ENCODE data around the gene THSD7B. TPM values are rescaled to one million over a fixed set of nuclear protein-coding genes. Genes with fewer than 3 reads are reported as not detected.

Gene THSD7B
- total and polyA plus RNA-seq, 10 of the 15 experiments (the other 5 are each of a cell fraction or from before 2014, with no cell fraction given): 0.03 to 0.56 (median 0.28) TPM

DNA sequence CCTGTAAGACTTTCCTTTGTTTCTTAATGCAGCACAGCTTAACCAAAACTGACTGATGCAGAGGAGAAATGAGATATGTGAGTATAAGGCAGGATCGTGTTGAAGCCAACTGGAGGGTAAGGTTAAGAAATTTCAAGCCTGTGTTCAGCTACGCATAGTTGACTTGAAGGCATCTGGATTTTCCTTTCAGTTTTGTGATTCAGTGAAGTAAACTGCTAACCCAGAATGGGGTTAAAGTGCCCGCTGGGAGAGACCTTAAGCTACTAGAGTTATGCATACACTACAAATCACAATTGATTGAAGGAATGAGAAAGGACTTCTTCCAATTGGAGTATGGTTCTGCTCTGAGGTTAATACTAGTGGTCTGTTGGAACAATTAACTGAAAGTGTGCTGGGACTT is 22.6 kb downstream of the THSD7B start:
- no peak for FAIRE-seq
- Histone ChIP-seq H3K9ac (ENCODE audit: control insufficient read depth, insufficient read depth, low read length) (no peak overlapping the region), H3K36me3 (ENCODE audit: control insufficient read depth in 2 of 2, insufficient read depth in 2 of 2, low read length in 1 of 2) (no peaks in the 10 kb centered on the region), H3K27me3 (replicated peaks in 1 of 2; ENCODE audit: control insufficient read depth in 2 of 2, insufficient read depth in 2 of 2, low read length in 1 of 2) (no peaks in the 10 kb centered on the region), H3K79me2 (ENCODE audit: control insufficient read depth, insufficient read depth, low read length) (no peaks in the 10 kb centered on the region), H2AFZ (ENCODE audit: control insufficient read depth, low read depth, low read length) (no peak overlapping the region), H3K4me3 (no peak overlapping the region), H3K4me1 (ENCODE audit: control insufficient read depth, insufficient read depth, low read length) (no peaks in the 10 kb centered on the region), H4K20me1 (ENCODE audit: control insufficient read depth, insufficient read depth) (no peaks in the 10 kb centered on the region), H3K9me3 (replicated peaks; ENCODE audit: control insufficient read depth, insufficient read depth, low read length) (no peaks in the 10 kb centered on the region), H3K27ac (ENCODE audit: control insufficient read depth, insufficient read depth) (no peak overlapping the region), H3K4me2 (ENCODE audit: control insufficient read depth, insufficient read depth) (no peak overlapping the region)
- WGBS (ENCODE audit: insufficient coverage, insufficient replicate concordance, low lambda C conversion rate, missing lambda C conversion rate): 37% methylated on average over 3 of the region's 3 CpGs
- intact Hi-C loops (cut with micrococcal nuclease; ENCODE audit: unreplicated experiment) (no loop called here), in situ Hi-C loops (cut with MboI) (no loop called here)
- BruUV-seq (replicated peaks): no TSS peak
- ATAC-seq: no peak
- no peak for TF ChIP-seq BCL3 (IDR thresholded peaks at IDR 0.05; ENCODE audit: borderline replicate concordance, insufficient read depth, low read depth, low read length, poor library complexity, severe bottlenecking)
- TF ChIP-seq ZSCAN29 (IDR thresholded peaks at IDR 0.05): no peak
- no peak for TF ChIP-seq PAX5 (IDR thresholded peaks at IDR 0.05; ENCODE audit: borderline replicate concordance, low read depth, low read length)
- no peak for TF ChIP-seq ZNF217 (IDR thresholded peaks at IDR 0.05)
- TF ChIP-seq, protein P1, sequence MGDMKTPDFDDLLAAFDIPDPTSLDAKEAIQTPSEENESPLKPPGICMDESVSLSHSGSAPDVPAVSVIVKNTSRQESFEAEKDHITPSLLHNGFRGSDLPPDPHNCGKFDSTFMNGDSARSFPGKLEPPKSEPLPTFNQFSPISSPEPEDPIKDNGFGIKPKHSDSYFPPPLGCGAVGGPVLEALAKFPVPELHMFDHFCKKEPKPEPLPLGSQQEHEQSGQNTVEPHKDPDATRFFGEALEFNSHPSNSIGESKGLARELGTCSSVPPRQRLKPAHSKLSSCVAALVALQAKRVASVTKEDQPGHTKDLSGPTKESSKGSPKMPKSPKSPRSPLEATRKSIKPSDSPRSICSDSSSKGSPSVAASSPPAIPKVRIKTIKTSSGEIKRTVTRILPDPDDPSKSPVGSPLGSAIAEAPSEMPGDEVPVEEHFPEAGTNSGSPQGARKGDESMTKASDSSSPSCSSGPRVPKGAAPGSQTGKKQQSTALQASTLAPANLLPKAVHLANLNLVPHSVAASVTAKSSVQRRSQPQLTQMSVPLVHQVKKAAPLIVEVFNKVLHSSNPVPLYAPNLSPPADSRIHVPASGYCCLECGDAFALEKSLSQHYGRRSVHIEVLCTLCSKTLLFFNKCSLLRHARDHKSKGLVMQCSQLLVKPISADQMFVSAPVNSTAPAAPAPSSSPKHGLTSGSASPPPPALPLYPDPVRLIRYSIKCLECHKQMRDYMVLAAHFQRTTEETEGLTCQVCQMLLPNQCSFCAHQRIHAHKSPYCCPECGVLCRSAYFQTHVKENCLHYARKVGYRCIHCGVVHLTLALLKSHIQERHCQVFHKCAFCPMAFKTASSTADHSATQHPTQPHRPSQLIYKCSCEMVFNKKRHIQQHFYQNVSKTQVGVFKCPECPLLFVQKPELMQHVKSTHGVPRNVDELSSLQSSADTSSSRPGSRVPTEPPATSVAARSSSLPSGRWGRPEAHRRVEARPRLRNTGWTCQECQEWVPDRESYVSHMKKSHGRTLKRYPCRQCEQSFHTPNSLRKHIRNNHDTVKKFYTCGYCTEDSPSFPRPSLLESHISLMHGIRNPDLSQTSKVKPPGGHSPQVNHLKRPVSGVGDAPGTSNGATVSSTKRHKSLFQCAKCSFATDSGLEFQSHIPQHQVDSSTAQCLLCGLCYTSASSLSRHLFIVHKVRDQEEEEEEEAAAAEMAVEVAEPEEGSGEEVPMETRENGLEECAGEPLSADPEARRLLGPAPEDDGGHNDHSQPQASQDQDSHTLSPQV (IDR thresholded peaks at IDR 0.05): no peak
- no peak for TF ChIP-seq RB1 (IDR thresholded peaks at IDR 0.05; ENCODE audit: borderline replicate concordance)
- TF ChIP-seq, protein P2, sequence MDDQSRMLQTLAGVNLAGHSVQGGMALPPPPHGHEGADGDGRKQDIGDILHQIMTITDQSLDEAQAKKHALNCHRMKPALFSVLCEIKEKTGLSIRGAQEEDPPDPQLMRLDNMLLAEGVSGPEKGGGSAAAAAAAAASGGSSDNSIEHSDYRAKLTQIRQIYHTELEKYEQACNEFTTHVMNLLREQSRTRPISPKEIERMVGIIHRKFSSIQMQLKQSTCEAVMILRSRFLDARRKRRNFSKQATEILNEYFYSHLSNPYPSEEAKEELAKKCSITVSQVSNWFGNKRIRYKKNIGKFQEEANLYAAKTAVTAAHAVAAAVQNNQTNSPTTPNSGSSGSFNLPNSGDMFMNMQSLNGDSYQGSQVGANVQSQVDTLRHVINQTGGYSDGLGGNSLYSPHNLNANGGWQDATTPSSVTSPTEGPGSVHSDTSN (IDR thresholded peaks at IDR 0.05; ENCODE audit: insufficient replicate concordance, low read depth, low read length): no peak
- no peak for TF ChIP-seq SP1 (IDR thresholded peaks at IDR 0.05; ENCODE audit: low read depth, low read length)
- TF ChIP-seq NFYA (IDR thresholded peaks at IDR 0.05; ENCODE audit: borderline replicate concordance, low read depth, low read length): no peak
- TF ChIP-seq NBN (IDR thresholded peaks at IDR 0.05): no peak
- TF ChIP-seq CREB1 (IDR thresholded peaks at IDR 0.05; ENCODE audit: low read depth): no peak
- TF ChIP-seq DPF2 (IDR thresholded peaks at IDR 0.05): no peak
- no peak for TF ChIP-seq TCF7 (IDR thresholded peaks at IDR 0.05; ENCODE audit: borderline replicate concordance)
- no peak for TF ChIP-seq BHLHE40 (IDR thresholded peaks at IDR 0.05; ENCODE audit: borderline replicate concordance in 1 of 2, low read depth in 2 of 2, low read length in 1 of 2)
- TF ChIP-seq ZNF24 (IDR thresholded peaks at IDR 0.05): no peak
- no peak for TF ChIP-seq FOS (IDR thresholded peaks at IDR 0.05; ENCODE audit: borderline replicate concordance, extremely low read depth, insufficient read length)
- TF ChIP-seq TCF3 (IDR thresholded peaks at IDR 0.05; ENCODE audit: borderline replicate concordance, insufficient read depth, low read depth, low read length): no peak
- SMC1A ChIA-PET (ENCODE audit: uncharacterized antibody, unreplicated experiment): interaction anchor here (0.7 kb wide), 1 partner anchor 9 kb away, joined by 3 read pairs; no protein-coding TSS in a partner anchor
- DNase-seq (ENCODE audit: low read depth, low spot score): no peak
- POLR2A ChIA-PET: no interaction called here
- RAD21 ChIA-PET (ENCODE audit: unreplicated experiment): no interaction called here
- CTCF ChIA-PET: interaction anchor here (1.5 kb wide), 1 partner anchor 8 kb away, joined by 3 read pairs; no protein-coding TSS in a partner anchor
